ENCODE measurements around the gene MITF.

MITF gene

DNA sequence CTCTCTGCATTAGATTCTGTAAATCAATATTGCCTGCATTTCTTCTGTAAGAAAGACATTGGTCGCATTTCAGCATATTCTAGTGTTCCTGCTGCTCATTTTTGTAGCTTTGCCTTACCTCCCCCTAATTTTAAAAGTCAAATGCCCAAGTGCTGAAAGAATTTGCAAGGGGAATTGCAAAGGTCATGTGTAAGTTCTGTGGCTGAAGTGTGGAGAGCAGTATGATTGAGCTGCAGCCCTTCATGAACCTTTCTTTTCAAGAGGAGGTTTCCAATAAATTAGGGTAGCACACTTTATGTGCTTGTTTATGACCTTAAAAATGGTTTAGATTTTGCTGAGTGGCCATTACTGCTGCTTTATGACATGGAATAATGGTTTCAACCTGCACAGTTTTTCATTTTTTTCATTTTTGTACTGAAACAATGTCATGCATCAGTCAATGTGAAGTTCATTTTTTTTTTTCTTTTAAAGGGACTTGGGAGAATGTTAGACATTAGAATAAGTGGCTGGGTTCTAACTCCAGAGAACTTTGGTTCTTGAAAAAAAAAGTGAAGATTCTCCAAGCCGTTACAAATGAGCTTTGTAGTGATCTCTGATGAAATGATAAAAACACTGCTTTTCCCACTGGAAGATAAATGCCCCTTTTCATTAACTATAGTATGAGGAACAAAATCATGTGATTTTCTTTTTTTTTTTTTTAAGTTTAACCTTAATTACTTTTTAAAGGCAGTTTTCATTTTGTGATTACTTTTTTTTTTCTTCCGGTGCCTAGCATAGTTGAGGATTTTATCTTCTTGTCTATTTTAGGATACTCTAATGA, 99.6 kb downstream of the MITF start:
- no peak for DNase-seq (ENCODE audit: low spot score)

DNA sequence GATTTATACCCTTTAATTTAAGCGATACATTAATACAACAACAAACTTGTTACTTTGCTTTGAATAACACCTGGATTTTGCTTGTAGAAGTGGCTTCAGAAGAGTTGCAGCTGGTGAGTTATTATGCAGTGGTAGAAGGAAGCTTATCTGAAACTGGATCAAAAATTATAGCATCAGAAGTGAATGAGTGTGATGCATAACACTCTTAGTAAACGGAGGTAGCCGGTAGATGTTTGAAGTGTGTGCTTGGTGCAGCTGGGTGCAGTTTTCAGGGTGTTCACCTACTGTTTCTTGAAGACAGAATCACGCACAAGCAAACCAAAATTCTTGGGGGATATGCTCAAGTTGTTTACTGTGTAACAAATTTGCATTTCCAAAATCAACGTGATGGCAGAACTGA, 103.1 kb downstream of the MITF start:
- DNase-seq (ENCODE audit: low spot score): no peak

GRCh38 chr3:69842789-69843188, 103.5 kb downstream of the MITF start:
- DNase-seq (ENCODE audit: low spot score): no peak

GRCh38 chr3:69844706-69845105, 105.4 kb downstream of the MITF start:
- no peak for DNase-seq (ENCODE audit: low spot score)

DNA sequence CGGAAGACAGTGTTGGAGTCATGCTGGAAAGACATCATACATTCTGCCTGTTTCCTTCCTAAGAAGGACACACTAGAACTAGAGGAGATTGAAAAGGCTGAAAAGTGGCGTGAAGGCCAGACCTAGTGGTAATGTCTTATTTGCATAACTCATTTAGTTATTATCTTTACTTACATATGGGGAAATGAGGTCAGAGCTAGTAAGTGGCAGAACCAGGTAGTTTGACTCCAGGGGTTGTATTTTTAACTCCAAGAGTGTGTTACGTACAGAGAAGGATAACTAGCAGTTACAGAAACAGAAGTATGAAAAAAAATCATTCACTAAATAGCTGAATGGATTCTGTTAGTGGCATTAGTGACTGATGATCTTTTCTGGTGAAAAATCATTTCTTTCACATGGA, 108.0 kb downstream of the MITF start:
- DNase-seq (ENCODE audit: low spot score): no peak

- DNase-seq (ENCODE audit: low spot score): no peak
These were observed 108.8 kb downstream of the MITF start for GRCh38 chr3:69848113-69848512.

DNA sequence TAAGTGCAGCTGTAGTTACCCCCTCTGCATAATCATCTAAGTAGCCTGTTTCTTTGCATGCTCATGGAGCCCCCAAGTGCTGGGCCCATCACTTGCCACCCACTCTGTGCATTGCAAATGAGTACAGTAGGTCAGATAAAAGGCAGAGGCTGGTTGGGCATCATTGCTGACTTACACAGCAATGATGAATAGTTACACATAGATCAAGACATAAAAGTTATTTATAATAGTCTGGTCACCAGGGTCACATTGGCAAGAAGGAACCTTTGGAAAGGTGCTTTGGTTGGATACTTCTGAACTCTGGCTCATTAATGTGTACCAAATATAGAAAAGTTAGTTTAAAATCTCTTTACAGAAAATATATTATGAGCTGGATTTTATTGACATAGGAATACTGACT, 111.6 kb downstream of the MITF start:
- DNase-seq (ENCODE audit: low spot score): no peak

DNA sequence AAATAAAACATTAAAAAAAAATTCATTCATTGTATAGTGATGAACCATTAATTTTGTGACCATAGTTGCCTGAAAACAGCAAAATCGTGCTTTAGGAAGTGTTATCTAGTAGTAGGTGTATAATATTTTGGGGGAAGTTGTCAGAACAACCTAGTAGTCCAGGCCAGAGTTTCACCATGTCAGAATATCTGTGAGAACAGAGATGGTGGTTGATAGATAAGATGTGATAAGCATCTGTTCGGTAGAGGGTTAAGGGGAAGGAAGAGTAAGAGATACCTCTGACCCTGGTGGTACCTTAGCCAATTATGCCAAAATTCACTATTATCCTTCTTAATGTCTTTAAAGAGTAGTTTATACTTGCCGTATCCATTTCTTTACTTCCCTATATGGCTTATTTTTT, 113.8 kb downstream of the MITF start:
- no peak for DNase-seq (ENCODE audit: low spot score)

DNA sequence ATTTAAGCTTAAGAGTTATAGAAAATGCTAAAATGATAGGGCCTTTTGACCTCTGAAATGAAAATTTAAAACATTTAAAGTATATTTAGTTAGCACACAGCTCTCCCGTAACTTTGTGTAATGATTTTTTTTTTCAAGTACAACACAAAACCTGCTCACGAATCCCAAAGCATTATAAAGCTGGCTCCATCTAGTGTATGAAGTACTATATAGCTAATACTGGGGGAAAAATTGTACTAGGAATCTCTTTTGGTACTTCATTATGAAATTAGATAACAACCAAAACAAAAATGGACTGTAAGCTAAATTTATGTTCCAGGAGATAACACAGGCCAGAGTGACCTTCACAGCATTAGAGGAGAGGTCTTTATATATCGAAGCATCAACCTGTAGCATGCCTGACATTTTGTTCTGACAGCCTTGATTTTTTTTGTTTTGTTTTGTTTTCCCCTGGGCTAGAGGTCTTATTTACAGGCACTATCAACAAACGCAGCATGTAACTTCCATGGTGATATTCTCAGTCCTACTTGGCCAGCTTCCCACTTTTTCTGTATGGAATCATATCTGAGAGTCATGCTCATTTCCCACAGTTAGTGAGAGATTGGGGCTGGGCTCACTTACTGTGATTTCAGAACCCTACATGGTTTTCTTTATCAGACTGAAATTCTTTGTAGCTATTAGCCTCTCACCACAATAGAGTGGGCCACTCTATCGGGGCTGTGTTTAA, 116.3 kb downstream of the MITF start:
- DNase-seq (ENCODE audit: low spot score): no peak

GRCh38 chr3:69856965-69857705, 117.9 kb downstream of the MITF start:
- DNase-seq (ENCODE audit: low spot score): no peak

GRCh38 chr3:69861556-69861955, 122.3 kb downstream of the MITF start:
- no peak for DNase-seq (ENCODE audit: low spot score)

GRCh38 chr3:69864141-69864540, 124.9 kb downstream of the MITF start:
- DNase-seq (ENCODE audit: low spot score): no peak

- no peak for DNase-seq (ENCODE audit: low spot score)
These were observed 125.5 kb downstream of the MITF start for GRCh38 chr3:69864766-69865165.

DNA sequence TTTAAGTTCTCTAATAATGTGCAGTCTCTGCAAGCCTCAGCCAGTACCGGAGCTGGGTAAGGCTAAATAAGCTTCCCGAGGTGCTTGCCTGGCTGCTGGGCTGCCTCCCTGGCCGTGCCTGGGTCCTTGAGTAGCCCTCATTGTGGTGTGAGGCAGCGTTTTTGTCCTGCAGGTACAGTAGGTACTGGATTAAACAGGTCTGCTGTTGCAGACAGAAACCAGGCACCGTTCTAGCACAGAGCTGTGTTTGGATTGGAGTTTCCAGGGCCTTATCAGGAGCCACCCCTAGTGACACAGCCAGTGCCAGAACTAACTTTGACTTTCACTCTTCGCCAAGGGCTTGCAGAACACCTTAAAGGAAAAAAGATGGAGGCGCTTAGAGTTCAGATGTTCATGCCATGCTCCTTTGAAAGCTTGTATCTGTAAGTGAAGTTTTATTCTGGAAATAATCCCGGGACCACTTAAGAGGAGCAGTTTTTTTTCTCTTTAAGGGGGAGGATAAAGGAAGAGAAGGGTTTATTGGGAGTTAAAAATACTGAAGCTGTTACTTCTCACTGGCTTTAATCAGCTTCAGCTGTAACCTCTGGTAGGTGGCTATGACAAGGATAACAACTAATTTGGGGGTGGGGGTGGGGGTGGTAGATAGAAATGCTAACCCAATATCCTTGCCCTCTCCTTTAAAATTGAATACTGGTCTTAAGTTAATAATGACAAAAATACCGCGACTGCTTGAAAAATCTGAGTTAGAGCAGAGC, 126.8 kb downstream of the MITF start:
- no peak for DNase-seq (ENCODE audit: low spot score)

DNA sequence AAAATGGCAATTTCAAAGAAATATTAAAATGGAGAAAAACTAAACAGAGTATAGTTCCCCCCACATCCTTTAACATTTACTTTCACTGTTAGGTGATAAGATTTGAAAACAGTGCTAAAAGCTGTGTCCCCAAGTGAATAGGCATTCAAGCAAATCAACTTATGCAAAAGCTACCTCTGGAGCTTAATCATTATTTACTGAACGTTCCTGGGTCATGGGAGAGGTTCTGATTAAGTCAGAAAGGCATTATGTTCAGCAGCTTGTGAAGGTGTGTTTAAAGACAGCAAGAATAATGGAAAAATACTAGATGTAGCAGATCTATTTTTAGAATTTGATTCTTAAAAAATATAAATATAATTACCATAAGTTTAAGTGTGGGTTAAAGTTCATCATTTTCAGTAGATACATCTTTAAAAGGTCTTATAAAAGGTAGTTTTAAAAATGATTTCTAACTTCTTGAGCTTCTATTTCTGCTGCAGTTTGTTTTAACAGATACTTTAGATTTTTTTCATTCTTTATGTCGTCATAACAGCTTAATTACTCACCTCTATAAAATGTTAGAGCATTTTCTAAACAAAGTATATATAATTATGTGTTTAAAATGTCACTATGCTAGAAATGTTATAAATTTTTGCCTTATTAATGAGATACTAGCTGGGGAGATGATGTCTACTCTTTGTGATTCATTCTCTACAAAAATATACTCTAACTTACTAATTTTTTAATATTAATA, 127.9 kb downstream of the MITF start:
- no peak for DNase-seq (ENCODE audit: low spot score)

DNA sequence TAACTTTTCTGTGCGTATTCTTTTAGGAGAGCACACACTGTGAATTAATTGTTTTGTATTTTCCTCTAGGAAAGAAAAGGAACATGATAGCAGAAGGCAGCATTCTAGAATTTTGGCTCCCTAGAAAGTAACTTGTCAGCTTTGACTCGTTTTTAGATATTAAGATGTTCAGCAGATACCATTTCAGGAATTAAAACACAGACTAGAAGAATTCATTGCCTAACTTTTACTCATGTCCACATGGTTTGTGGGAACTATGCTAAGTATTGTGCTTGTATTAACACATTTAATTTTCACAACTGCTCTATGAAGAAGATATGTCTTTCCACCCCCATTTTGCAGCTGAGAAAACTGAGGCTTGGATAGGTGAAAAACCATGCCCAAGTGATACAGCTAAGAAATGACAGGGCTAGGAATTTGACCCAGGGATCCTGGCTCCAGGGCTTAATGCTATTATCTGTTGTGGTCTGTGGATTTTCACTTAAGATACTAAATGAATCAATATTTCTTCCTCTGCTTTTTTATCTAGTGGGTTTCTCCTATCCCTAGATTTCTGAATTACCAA, 128.8 kb downstream of the MITF start:
- DNase-seq (ENCODE audit: low spot score): no peak

DNA sequence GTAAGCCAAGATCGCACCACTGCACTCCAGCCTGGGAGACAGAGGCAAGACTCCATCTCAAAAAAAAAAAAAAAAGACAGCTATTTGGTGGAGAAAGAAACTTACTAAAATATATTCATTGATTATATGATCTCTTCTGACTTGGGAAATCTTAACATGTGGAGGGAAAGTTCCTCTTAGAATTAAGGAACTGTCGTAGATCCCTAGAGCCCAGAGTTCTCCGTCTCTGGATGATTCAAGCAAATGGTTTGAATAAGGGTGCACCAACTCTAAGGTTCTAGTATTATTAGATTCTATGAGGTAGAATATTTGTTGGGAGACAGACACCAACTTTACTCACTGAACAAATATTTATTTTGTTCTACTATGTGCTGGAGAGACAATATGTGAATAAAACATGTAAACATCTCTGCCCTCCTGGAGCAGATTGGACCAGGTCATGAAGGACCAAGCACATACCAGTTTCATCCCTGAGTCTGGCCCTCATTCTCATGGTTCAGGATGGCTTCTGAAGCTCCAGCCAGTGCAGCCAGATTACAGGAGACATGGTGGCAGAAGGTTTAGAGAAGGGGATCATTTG, 129.7 kb downstream of the MITF start:
- no peak for DNase-seq (ENCODE audit: low spot score)

GRCh38 chr3:69869643-69870042, 130.4 kb downstream of the MITF start:
- no peak for DNase-seq (ENCODE audit: low spot score)

GRCh38 chr3:69871251-69871650, 132.0 kb downstream of the MITF start:
- DNase-seq (ENCODE audit: low spot score): no peak

GRCh38 chr3:69871868-69872267, 132.6 kb downstream of the MITF start:
- DNase-seq (ENCODE audit: low spot score): no peak
